HG03159 (cell line): ENCODE measurements around the gene KCTD12.

ENCODE experiments used
- ATAC-seq: cut with Tn5 transposase; IDR thresholded peaks from one replicate; pipeline ENCODE4 v1.9.1; 2021; ENCODE audit warnings: mild to moderate bottlenecking, moderate library complexity; ENCODE audit not compliant: unreplicated experiment

Gene KCTD12

DNA sequence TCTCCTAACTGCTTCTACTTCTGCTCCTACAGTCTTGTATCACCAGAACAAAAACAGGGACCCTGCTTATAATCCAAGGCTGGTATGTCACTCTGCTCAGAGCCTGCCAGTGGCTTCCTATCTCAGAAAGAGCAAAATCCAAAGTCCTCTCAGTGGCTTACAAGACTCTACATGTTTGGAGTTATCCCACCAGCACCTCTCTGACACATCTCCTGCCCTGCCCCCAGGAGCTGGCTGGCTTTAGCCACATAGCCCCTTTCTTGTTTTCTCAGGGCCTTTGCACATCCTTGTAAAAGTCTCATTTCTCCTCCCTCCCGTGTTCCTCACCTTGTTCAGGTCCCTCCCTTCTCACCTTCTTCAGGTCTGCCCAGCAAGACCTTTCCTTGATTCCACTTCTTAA is 2.2 kb upstream of the KCTD12 start:
- ATAC-seq: no peak

DNA sequence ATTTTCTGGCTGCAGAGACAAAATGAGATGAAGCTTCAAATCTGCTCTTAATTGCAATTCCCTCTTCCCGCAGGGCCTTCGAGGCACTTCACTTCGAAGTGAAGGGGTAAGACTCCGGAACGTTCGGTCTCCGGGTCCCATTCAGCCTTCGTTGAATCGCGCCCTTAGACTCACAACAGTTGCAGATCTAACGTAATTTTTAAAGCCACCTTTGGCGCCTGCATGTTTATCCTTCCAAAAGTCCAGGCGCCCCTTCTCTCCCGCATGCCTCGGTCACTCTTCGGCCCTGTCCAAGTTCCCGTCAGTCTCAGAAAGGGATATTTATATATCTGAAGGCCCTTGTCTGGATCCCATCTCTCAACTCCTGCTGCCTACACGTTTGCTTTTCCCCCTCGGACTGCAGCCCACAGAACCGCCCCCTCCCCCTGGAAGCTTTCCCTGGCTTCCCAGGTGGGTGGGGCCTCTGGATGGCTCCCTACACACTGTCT is 915 bp upstream of the KCTD12 start:
- no peak for ATAC-seq

DNA sequence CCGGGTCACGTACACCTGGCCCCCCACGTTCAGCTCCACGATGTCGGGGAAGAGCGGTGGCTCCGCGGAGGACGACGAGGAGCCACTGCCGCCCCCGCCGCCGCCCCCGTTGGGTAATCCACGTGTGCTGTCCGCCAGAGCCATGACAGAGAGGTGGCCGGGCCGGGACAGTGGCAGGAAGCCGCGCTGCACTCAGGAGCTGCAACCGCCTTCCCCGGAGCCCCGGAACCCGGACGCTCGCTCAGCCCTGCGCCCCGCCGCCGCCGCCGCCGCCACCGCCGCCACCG is 257 bp downstream of the KCTD12 start:
- ATAC-seq: no peak

DNA sequence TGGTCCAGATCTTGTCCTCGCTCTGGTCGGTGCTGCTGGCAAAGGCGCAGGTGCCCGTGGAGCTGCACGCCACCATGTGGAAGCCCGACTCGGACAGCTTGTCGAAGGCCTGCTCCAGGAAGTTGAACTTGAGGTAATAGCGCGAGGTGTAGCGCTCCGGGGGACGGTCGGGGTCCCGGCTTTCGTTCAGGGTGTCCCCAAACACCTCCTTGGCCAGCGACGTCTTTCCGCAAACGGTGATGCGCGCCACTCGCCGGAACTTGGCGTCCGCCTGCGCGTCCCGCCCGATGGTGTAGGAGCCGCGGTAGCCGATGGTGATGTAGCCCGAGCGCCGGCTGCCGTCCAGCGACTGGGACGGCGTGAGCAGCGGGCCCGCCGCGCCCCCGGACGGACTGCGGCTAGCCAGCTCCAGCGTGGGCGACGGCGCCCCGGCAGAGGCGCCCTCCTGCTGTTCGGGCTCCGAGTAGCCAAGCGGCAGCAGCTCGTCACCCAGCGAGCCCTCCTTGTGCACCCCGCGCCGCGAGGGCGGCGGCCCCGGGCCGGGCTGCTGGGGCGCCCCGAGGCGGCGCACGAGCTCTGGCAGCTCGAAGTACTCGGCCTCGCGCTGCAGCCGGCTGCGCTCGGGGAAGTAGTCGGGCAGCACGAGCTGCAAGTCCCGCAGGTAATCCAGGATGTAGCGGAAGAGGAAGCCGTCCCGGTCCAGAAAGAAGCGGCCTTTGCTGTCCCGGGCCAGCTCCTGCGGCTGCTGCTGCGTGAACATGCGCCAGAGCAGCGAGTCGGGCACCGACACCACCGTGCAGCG is 801 bp downstream of the KCTD12 start:
- ATAC-seq: peak; percentile 52

DNA sequence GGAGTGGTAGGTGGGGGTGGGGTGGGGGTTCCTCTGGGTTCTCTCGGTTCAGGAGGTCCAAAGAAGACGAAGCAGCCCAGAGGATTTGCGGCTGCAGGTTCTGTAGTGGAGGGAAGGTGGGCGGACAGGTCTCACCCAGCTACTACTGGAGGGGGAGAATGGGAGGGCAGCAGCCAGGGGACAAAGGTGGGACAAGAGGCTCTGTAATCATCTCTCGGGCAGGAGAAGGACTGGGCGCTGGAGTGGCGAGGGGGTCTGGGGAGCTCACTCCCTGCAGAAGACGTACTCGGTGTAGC is 1.4 kb downstream of the KCTD12 start:
- no peak for ATAC-seq

DNA sequence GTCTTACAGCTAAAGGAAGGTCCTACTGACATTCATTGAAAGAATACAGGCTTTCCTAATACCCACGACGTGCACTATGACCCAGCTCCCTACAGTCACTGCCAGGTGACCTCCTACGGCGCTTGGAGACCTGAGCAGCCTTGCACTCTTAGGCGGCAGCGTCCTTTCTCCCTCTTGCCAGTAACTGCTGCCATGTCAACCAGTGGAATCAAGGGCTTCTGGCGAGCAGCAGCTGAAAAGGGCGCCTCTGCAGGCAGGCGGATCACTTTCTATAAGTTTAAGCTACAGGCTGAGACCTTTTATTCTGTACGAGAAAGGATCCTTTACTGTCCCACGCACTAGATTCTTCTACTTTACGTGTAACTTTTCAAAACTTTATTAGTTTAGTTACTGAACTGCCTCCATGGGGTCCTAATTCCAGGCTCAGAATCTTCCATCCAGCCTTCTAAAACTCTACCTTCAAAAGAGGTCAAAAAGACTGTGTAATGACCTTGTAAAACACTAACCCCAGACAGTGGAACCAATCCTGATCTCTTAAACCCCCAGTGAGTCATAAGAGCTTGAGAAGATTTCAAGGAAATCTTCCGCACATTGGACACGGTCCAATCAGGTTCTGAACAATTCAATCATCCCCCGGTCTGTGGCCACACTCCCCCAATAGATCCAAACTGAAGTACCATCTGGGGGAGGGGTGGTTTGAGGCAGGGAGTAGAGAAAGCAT is 1.9 kb downstream of the KCTD12 start:
- no peak for ATAC-seq

DNA sequence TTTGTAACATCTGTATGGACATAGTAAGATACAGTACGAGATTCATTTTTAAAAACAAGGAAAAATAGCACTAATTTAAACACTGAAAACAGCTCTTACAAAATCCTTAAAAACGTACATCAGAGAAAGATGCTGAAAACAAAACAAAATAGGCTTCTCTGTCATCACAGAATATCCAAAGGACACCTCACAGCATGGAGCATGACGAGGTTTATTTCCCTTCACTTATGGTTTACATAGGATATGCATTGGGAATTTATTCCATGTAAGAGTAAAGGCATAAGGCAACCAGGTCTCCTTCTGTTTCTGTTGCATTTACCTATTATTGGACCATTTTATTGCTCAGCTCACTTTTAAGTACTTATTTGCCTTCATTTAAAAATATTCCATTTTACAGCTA is 3.0 kb downstream of the KCTD12 start:
- ATAC-seq: no peak

DNA sequence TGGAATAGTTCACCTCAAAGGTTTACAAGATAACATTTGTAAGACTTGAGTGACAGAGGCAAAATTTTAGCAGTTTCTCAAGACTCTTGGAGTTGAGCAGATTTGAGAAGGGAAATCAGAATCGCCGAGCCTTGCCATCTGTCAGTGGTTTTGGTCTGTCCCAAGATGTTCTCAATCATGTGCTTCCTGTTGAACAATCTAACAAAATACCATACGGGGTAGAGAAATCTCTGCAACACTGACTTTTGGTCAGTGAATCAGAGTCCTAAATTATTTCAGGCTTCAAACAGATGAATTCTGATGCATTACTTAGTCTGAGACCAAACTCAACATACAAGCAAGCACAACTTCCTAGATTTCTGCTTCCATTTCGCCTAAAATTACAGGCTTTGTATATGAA is 3.8 kb downstream of the KCTD12 start:
- ATAC-seq: no peak

DNA sequence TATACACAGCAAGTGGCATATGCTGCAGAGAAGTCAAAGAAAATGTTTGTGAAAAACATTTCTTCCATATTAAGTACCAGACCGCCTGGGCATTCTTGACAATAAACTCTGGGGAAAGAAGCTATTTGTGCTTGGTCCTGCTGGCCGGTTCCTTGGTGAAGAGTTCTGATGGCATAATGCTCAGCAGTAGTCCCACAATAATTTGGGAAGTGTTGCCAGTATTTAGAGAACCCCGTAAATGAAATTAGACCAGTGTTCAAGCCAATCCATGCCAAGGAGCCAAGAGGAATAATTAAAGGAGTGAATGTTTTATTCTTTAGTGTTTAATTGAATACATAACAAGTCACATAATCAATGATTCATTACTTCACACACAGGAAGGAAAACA is 6.3 kb downstream of the KCTD12 start:
- ATAC-seq: no peak

DNA sequence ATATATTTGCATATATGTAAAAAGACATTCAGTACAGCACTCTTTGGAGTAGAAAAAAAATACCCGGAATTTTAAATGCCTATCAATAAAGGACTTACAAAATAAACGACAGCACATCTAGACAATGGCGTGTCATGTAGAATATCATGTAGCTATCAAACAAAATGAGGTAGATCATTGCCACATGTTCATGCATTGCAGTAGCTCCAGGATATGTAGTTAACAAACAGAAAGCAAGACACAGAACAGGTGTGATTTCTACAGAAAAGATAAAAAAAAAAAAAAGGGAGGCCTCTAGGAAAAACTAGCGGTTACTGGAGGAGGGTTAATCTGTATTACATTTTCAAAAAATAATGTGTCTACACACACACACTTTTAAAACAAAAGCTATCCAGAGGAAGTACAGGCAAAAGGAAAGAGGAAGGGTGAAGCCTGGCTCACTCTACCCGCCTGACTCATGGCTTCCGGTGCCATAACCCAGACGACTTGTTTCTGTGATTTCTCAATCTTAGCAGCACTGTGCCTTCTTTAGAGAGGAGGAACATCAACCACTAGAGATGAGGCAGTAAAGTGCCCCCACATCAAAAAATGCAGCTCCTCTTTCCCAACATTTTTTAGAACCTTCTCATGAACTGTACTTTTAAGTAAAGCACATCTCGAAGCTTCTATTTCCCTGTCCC is 6.9 kb downstream of the KCTD12 start:
- ATAC-seq: peak; percentile 98

DNA sequence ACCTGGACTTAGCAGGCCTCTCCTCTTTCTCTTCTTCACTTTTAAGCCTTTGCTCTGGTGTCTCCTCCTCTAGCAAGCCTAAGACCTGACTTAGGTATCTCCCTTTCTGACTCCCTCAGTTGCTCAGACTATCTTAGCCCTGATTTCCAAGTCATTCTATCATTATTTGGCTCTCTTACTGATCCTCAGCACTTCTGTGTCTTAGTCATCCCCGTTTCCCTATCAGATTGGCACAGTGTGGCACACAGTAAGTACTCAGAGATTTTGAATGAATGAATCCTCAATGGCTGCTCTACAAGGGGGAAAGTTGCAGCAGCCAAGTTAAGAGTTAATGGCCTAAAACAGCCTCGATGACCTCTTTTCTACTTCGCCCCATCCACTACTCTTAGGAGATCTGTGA is 8.2 kb downstream of the KCTD12 start:
- ATAC-seq: no peak

DNA sequence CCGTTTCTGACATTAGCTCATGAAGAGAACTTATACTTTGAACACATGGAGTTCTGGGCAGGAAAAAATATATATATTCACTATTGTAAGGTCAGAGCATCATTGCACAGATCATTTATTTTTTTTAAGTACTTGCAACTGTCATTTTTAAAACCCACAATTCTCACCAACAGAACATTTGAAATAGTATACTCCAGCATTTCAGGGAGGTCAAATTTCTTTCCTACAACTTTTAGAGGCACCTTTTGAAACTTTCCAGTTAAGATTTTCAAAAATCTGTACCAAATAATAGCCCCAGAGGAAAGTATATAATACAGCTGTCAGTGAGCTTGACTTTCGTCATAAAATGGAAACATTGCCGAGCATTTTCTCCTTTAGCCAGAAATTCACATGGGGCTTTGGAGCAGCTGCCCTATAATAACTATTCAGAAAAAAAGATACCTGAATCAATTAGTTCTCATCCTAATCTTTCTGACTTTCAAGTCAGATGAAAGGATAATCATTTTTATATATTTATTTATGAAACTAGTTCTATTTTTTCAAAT is 10.9 kb downstream of the KCTD12 start:
- ATAC-seq: no peak

DNA sequence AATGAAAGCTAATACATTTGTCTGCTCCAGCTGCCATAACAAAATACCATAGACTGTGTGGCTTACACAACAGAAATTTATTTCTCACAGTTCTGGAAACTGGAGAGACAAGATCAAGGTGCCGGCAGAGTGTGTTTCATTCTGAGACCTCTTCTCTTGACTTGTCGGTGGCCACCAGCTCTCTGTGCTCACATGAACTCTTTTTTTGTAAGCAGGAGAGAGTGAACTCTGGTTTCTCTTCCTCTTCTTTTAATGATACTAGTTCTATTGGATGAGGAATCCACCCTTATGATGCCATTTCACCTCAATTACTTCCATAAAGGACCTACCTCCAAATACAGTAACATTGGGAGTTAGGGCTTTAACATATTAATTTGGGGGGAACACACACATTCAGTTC is 11.7 kb downstream of the KCTD12 start:
- peak; percentile 72 for ATAC-seq

DNA sequence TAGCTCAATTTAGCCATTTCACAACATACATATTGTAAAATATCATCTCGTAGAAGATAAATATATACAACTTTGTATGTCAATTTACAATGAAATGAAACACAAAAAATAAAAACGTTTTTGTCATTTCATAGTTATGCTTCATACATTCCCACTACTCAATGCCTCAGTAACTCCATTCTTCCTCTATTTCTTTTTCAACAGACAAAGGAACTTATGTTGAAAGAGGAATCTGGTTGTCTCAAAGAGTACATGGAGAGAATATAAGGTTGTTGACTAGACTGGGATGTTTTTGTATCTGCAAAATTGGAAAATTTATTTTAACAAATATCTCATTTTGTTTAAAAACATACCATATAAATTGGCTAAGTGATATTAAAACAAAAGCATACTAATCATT is 12.8 kb downstream of the KCTD12 start:
- ATAC-seq: no peak

DNA sequence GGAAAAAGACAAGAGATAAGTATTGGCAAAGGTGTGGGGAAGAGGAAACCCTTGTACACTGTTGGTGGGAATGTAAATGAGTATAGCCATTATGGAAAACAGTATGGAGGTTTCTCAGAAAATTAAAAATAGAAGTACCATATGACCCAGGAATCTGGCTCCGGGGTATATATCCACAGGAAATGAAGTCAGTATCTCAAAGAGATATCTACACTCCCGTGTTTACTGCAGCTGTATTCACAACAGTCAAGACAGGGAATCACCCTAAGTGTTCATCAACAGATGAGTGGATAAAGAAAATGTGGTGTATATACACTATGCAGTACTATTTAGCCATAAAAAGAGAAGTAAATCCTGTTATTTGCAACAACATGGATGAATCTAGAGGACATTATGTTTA is 13.5 kb downstream of the KCTD12 start:
- no peak for ATAC-seq

DNA sequence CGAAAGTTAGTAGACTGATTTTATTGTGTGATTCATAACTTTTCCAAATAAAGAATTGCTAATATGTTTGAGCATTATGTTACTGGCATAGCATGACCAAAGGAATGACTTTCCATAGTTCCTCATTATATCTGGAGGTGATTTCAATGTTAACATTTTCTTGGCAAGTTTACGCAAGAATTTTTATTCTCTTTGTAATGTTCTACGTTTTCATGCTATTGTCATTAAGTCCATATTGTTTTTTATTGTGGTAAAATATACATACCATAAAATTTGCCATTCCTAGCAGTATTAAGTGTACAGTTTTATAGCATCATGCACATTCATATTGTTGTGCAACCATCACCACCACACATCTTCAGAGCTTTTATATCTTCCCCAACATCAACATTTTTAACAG is 14.8 kb downstream of the KCTD12 start:
- no peak for ATAC-seq

DNA sequence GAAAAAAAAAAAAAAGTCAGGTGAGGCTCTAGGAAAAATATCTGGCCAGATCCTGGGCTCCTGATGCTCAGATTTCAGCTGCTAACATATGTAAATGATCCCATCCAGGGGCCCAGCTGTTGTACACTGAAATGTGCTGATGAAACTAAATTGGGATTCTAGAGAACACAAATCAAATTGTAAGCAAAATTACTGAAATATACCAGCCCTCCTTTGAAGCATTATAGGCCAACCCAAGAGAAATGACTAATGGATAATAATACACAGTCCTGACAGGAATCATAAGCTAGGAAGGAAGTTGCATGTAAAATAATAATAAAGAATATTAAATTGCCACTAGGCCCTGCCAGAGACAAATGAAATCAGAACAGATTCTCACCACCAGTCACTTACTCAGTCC is 17.8 kb downstream of the KCTD12 start:
- ATAC-seq: no peak

DNA sequence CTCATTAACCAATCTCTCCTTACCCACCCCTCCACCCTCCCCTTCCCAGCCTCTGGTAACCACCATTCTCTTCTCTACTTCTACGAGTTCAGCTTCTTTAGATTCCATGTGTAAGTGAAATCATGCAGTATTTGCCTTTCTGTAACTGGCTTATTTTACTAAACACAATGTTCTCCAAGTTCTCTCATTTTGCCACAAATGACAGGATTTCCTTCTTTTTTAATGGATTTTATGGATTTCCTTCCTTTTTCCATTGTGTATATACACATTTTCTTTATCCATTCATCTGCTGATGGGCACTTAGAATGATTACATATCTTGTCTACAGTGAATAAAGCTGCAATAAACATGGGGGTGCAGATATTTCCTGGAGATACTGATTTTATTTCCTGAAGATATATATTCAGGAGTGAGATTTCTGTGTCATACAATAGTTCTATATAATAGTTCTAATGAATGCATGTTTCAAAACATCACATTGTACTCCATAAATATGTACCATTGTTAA is 20.2 kb downstream of the KCTD12 start:
- ATAC-seq: no peak

DNA sequence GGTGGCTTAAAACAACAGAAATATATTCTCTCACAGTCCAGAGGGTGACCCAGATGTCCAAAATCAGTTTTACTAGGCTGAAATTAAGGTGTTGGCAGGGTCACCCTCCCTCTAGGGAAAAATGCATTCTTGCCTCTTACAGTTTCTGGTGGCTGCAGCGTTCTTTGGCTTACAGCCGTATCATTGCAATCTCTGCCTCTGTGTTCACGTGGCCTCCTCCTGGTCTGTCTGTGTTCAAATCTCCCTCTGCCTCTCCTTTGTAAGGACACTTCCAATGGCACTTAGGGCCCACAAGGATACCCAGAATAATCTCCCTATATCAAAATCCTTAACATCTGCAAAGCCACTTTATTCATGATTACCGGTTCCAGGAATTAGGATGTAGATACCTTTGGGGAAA is 21.1 kb downstream of the KCTD12 start:
- ATAC-seq: no peak

DNA sequence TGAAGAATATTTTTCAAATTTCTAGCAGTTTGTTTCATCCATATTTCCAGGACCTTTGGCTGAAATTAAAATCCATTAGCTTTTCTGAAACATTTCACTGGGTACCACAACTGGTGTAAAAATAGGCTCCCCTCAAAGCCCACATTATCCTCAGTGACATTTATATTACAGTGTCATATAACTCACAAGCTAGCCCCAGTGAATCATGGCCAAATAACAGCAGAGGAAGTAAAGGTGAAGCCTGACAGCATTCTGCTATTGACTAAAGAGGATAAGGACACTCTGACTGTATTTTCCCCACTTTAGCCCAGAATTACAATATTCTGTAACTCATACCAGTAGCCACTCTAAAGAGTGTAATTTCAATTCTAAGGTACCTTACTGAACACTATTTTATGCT is 21.9 kb downstream of the KCTD12 start:
- ATAC-seq: no peak

DNA sequence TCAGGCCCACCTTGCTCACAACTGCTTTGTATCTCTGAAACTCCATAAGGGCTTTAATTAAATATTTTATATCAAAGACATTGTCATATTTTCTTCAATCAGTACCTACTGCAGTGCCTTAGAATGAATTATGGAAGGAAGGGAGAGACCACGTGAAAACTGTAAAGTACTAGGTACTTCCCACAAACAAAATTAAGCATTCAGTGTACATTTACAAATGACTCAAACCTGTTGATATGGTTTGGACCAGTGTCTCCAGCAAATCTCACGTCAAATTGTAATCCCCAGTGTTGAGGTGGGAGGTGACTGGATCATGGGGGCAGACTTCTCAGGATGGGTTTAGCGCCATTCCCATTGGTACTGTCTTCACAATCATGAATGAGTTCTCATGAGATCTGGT is 23.2 kb downstream of the KCTD12 start:
- no peak for ATAC-seq

DNA sequence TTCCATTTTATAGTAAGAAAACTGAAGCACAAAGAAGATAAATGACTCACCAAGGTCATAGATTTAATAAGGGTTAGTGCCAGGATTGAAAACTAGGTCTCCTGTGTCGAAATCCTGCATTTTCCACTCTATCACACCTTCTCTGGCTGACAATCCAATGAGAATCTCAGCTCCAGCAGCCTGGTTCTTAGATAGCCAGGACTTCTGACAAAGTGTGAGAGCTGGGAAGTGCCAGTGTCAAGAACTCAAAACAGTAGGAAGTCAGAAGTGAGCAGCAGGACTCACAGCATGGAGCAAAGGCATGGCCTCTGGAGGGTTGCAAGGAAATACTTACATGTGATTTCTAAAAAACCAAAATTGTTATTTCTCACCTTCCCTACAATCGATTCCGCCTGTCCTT is 24.3 kb downstream of the KCTD12 start:
- no peak for ATAC-seq
